ENCODE data around the gene NEDD4L. TPM values are rescaled to one million over a fixed set of nuclear protein-coding genes. Genes with fewer than 3 reads are reported as not detected.

NEDD4L gene
- total and polyA plus RNA-seq, 10 of the 15 experiments (the other 5 are each of a cell fraction or from before 2014, with no cell fraction given), result 7.4 to 24.0 (median 17.7) TPM

GRCh38 chr18:58324824-58325480, 280.9 kb downstream of the NEDD4L start (continued):
- TF ChIP-seq BCLAF1 (IDR thresholded peaks at IDR 0.05) (no peak), POU2F2 (IDR thresholded peaks at IDR 0.05; ENCODE audit: borderline replicate concordance, low read depth, low read length) (no peak), SREBF2 (IDR thresholded peaks at IDR 0.05; ENCODE audit: low read length) (no peak)

- POLR2A ChIA-PET, result interaction anchor here (0.5 to 1.6 kb wide), 3 partner anchors 11 to 440 kb away, joined by 3 to 4 read pairs (median 4); no protein-coding TSS in a partner anchor
- CTCF ChIA-PET, result interaction anchor here (0.8 to 1.7 kb wide), 8 partner anchors 9 to 170 kb away, joined by 3 to 7 read pairs (median 4); no protein-coding TSS in a partner anchor
- RAD21 ChIA-PET (ENCODE audit: unreplicated experiment), result interaction anchor here (1.0 to 1.5 kb wide), 4 partner anchors 26 to 438 kb away, joined by 3 to 6 read pairs (median 3); no protein-coding TSS in a partner anchor
- H3K79me2 ChIP-seq (ENCODE audit: control insufficient read depth, insufficient read depth, low read length), result no peaks in the 10 kb centered on the region
- BruUV-seq (replicated peaks), result no TSS peak
- no peaks in the 10 kb centered on the region for H3K9me3 ChIP-seq (replicated peaks; ENCODE audit: control insufficient read depth, insufficient read depth, low read length)
- in situ Hi-C loops (cut with MboI) (no loop called here), intact Hi-C loops (cut with micrococcal nuclease; ENCODE audit: unreplicated experiment) (loop anchor here (10.0 kb wide), 1 partner anchor 281 kb away; the partner anchor contains the start of gene NEDD4L)
- H4K20me1 ChIP-seq (ENCODE audit: control insufficient read depth, insufficient read depth), result no peaks in the 10 kb centered on the region
- ATAC-seq (no peak), DNase-seq (ENCODE audit: low read depth, low spot score) (no peak), FAIRE-seq (no peak)
- SMC1A ChIA-PET (ENCODE audit: uncharacterized antibody, unreplicated experiment), result interaction anchor here (0.8 to 1.4 kb wide), 3 partner anchors 22 to 369 kb away, joined by 3 to 4 read pairs (median 3); no protein-coding TSS in a partner anchor
- no peaks in the 10 kb centered on the region for H3K4me1 ChIP-seq (ENCODE audit: control insufficient read depth, insufficient read depth, low read length)
- H3K27me3 ChIP-seq (replicated peaks in 1 of 2; ENCODE audit: control insufficient read depth in 2 of 2, insufficient read depth in 2 of 2, low read length in 1 of 2), result no peaks in the 10 kb centered on the region
- H3K36me3 ChIP-seq (ENCODE audit: control insufficient read depth in 2 of 2, insufficient read depth in 2 of 2, low read length in 1 of 2), result no peaks in the 10 kb centered on the region; a peak in 2 of 4 replicates
- no peak overlapping the region for H3K27ac ChIP-seq (ENCODE audit: control insufficient read depth, insufficient read depth)
- no peak overlapping the region for H2AFZ ChIP-seq (ENCODE audit: control insufficient read depth, low read depth, low read length)
- H3K4me2 ChIP-seq (ENCODE audit: control insufficient read depth, insufficient read depth), result no peak overlapping the region
- H3K4me3 ChIP-seq, result no peak overlapping the region
- 83% methylated on average over 2 of the region's 2 CpGs for WGBS (ENCODE audit: insufficient coverage, insufficient replicate concordance, low lambda C conversion rate, missing lambda C conversion rate)
- H3K9ac ChIP-seq (ENCODE audit: control insufficient read depth, insufficient read depth, low read length), result no peak overlapping the region
- no peak for TF ChIP-seq JUNB (IDR thresholded peaks at IDR 0.05)
- TF ChIP-seq KAT2A (conservative IDR thresholded peaks at IDR 0.05; ENCODE audit: control insufficient read depth, low read depth, low read length), result no peak
- TF ChIP-seq CBX5 (IDR thresholded peaks at IDR 0.05; ENCODE audit: low read depth), result no peak
- no peak for TF ChIP-seq RFX5 (IDR thresholded peaks at IDR 0.05; ENCODE audit: low read depth, low read length)
- TF ChIP-seq REST (IDR thresholded peaks at IDR 0.05; ENCODE audit: low read depth, low read length), result no peak
- TF ChIP-seq NKRF (conservative IDR thresholded peaks at IDR 0.05), result no peak
- no peak for TF ChIP-seq SMC3 (IDR thresholded peaks at IDR 0.05; ENCODE audit: borderline replicate concordance, low read length)
These were observed 281.5 kb downstream of the NEDD4L start for GRCh38 chr18:58325494-58325893.
